ENCODE data around the gene MCOLN1.

DNA sequence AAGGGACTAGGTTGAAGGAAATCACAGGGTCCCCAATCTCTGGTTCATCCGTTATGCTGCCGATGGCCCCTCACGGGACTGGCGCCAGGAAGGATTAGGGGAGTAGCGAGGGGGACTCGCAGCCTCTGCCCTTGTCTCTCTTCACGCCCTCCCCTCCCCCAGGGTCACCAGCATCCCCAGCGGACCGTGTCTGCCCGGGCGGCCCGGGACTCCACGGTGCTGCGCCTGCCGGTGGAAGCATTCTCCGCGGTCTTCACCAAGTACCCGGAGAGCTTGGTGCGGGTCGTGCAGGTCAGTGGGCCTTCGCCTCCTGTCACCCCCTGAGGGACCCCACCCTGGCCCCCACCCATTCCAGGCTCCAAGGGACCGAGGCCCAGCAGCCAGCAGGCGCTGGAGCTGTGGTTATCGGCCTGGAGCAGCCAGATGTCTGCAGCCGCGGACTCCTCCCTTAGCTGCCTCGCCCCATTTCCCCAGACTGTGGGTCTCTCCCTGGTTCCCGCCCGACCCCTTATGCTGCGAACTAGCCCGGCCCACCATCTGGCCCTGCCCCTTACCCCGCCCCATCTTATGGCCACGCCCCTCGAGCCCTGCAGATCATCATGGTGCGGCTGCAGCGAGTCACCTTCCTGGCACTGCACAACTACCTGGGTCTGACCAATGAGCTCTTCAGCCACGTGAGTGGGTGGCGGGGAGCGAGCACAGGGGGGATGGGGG lies 18.5 kb downstream of the MCOLN1 start:
- TF ChIP-seq, protein P1, sequence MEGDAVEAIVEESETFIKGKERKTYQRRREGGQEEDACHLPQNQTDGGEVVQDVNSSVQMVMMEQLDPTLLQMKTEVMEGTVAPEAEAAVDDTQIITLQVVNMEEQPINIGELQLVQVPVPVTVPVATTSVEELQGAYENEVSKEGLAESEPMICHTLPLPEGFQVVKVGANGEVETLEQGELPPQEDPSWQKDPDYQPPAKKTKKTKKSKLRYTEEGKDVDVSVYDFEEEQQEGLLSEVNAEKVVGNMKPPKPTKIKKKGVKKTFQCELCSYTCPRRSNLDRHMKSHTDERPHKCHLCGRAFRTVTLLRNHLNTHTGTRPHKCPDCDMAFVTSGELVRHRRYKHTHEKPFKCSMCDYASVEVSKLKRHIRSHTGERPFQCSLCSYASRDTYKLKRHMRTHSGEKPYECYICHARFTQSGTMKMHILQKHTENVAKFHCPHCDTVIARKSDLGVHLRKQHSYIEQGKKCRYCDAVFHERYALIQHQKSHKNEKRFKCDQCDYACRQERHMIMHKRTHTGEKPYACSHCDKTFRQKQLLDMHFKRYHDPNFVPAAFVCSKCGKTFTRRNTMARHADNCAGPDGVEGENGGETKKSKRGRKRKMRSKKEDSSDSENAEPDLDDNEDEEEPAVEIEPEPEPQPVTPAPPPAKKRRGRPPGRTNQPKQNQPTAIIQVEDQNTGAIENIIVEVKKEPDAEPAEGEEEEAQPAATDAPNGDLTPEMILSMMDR (IDR thresholded peaks at IDR 0.05; ENCODE audit: low read depth, low read length, missing input control) = no peak
- no peak for TF ChIP-seq JUND (IDR thresholded peaks at IDR 0.05)
- TF ChIP-seq EGR1 (IDR thresholded peaks at IDR 0.05; ENCODE audit: low read depth in 2 of 2) = no peak
- no peak for TF ChIP-seq FOXA1 (IDR thresholded peaks at IDR 0.05)
- TF ChIP-seq HNF4G (IDR thresholded peaks at IDR 0.05) = no peak
- TF ChIP-seq, protein P2, sequence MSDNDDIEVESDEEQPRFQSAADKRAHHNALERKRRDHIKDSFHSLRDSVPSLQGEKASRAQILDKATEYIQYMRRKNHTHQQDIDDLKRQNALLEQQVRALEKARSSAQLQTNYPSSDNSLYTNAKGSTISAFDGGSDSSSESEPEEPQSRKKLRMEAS (IDR thresholded peaks at IDR 0.05) = no peak

All from liver (tissue), 3 donors.